Pancreas (tissue), 10 donors: ENCODE measurements around the gene RIMBP2. TPM values are rescaled to one million over a fixed set of nuclear protein-coding genes. Genes with fewer than 3 reads are reported as not detected.

Experiments used
- ATAC-seq, 4 donors: fragments of 200-7000 bp; cut with Tn5 transposase; one replicate each; pipeline versions ENCODE4 v1.8.0 to v1.9.1; 2020; ENCODE audit warnings: mild to moderate bottlenecking in 4 of 4, moderate library complexity in 4 of 4
- DNase-seq, 6 donors: peaks; one replicate each; pipeline ENCODE4 v3.0.0-alpha.2; 2020
- FAIRE-seq: peaks from 2 replicates; lab custom pipeline; 2012; peaks lifted over from hg19 to GRCh38; lab: Jason Lieb, UNC
- H3K27ac ChIP-seq, 4 donors: fragments of 200-600 bp; sonication (generic); 1 replicate in 3 of 4; 2 replicates in 1 of 4; pipeline versions ENCODE4 v1.5.0 to v1.8.0; 2020
- H3K27me3 ChIP-seq, 4 donors: fragments of 200-600 bp; one replicate each; pipeline ENCODE4 v1.8.0; 2021
- H3K36me3 ChIP-seq, 3 donors: fragments of 200-600 bp; sonication (generic) in 1 of 3; one replicate each; pipeline versions ENCODE4 v1.5.0 to v1.8.0; 2020 to 2021
- H3K4me1 ChIP-seq, 3 donors: fragments of 200-600 bp; one replicate each; pipeline ENCODE4 v1.8.0; 2021
- H3K4me3 ChIP-seq, 4 donors: fragments of 200-600 bp; sonication (generic) in 2 of 4; one replicate each; pipeline versions ENCODE4 v1.5.0 to v1.8.0; 2020 to 2021
- H3K9me3 ChIP-seq, 4 donors: fragments of 200-600 bp; one replicate each; pipeline ENCODE4 v1.8.0; 2021
- WGBS, 2 donors: extraction: QIAGEN DNeasy Blood & Tissue Kit; methylation state at CpG; one replicate each; pipeline ENCODE4 v1.1.7; 2013; 5-methylcytosine and 5-hydroxymethylcytosine counted together
- intact Hi-C, 3 donors: fragments of 100-400 bp; cut with DNase I; formaldehyde crosslinking; loops; one replicate each; pipeline versions ENCODE4 v1.11.1 to v1.14.2; 2022
- polyA plus RNA-seq, 2 donors: library from polyadenylated mRNA; stranded (reverse); fragments of 200-250 nt; gene quantifications; one replicate each; pipeline ENCODE4 v1.2.3, GENCODE V29; 2013
- total RNA-seq, 6 donors: library from RNA; stranded (reverse); fragmentation: NEBNext Ultra II Directional in 4 of 6; extraction: Animal tissue kit (Norgen Biotek cat#: 25700) in 4 of 6; gene quantifications; one replicate each; pipeline versions ENCODE4 v1.2.1 to v1.2.4, GENCODE V29; 2021 to 2023
- TF ChIP-seq, protein P1 (sequence below), 4 donors: fragments of 200-600 bp; sonication (generic) in 3 of 4; IDR thresholded peaks; one replicate each; pipeline versions ENCODE4 v1.5.0 to v1.8.0; 2021; ENCODE audit warnings: antibody characterized with exemption in 4 of 4
- donor health status: healthy with polysubstance abuse.
- donor health status: DM: no; HTN: no; CAD: no; lungs with moderate emphysema.
- donor health status: DM: no; HTN: no; CAD: no.
- donor health status: control.
- donor health status: control.
- donor health status: Bipolar disorder and iron deficiency.
- donor health status: DM: yes; HTN: yes; CAD: no.
- donor health status: DM: no; HTN: no; CAD: no.
- donor health status: DM: no; HTN: no; CAD: no.
- donor health status: DM: yes; HTN: yes; CAD: no.

RIMBP2 gene
- total and polyA plus RNA-seq, 8 donors: 1.6 to 14.9 (median 3.9) TPM

DNA sequence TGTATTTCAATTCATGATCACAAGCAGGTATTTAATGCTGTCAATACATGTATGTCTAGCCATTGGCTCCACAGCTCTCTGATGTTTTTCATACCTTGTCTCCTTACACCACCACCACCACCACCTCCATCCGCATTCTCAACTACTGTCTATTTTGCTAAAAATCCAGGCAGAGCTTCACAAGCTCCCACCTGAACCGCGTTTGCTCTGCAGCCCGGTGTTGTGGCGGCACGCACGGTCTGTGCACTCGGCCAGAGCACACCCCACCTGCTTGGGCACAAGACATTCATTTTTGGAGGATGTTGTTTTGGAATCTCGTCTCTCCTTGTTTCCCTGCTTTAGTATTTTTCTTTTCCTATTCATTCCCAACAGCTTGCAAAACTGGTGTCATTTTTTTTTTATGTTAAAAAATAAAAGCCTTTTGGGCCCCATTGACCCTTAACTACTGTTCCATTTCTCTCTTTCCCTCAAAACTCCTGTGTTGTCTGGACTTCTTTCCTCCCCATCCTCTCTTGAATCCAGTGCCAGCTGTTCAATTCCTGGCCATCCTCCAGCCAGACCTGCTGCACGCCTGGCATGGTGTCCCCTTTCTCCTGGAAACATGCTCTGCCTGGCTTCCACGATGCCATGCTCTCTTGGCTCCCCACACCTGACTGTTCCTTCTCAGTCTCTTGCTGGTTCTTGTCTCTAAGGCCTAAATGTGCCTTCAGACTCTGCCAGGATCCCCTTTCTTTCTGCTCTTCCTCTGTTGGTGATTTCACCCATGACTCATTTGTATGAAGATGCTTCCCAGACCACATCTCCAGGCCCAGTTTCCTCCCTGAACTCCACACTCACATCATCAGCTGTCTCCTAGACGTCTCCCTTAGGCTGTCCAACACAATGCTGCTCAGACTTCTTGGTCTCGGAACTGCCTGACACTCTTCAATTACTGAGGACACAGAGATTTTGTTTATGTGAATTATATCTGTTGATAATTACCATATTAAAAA is 340.5 kb downstream of the RIMBP2 start:
- TF ChIP-seq, protein P1, sequence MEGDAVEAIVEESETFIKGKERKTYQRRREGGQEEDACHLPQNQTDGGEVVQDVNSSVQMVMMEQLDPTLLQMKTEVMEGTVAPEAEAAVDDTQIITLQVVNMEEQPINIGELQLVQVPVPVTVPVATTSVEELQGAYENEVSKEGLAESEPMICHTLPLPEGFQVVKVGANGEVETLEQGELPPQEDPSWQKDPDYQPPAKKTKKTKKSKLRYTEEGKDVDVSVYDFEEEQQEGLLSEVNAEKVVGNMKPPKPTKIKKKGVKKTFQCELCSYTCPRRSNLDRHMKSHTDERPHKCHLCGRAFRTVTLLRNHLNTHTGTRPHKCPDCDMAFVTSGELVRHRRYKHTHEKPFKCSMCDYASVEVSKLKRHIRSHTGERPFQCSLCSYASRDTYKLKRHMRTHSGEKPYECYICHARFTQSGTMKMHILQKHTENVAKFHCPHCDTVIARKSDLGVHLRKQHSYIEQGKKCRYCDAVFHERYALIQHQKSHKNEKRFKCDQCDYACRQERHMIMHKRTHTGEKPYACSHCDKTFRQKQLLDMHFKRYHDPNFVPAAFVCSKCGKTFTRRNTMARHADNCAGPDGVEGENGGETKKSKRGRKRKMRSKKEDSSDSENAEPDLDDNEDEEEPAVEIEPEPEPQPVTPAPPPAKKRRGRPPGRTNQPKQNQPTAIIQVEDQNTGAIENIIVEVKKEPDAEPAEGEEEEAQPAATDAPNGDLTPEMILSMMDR (IDR thresholded peaks at IDR 0.05): no peak
- H3K27ac ChIP-seq: no peak overlapping the region
- no peaks in the 10 kb centered on the region for H3K4me1 ChIP-seq
- H3K9me3 ChIP-seq: no peaks in the 10 kb centered on the region
- 70 to 74% methylated on average over 13 of the region's 13 CpGs for WGBS, 2 donors
- intact Hi-C loops: no loop called here
- no peak overlapping the region for H3K4me3 ChIP-seq
- H3K27me3 ChIP-seq: no peaks in the 10 kb centered on the region
- no peak for ATAC-seq
- FAIRE-seq: no peak
- H3K36me3 ChIP-seq: no peaks in the 10 kb centered on the region
- no peak for DNase-seq

- ATAC-seq: no peak
- no peak for FAIRE-seq
- TF ChIP-seq, protein P1 (IDR thresholded peaks at IDR 0.05): no peak
- Histone ChIP-seq H3K36me3 (no peaks in the 10 kb centered on the region), H3K9me3 (no peaks in the 10 kb centered on the region), H3K27ac (no peak overlapping the region), H3K4me3 (no peak overlapping the region), H3K4me1 (no peaks in the 10 kb centered on the region), H3K27me3 (no peaks in the 10 kb centered on the region)
- 86 to 92% methylated on average over 4 of the region's 4 CpGs for WGBS, 2 donors
- intact Hi-C loops: no loop called here
- no peak for DNase-seq
These were observed 342.0 kb downstream of the RIMBP2 start for GRCh38 chr12:130374083-130374482.

DNA sequence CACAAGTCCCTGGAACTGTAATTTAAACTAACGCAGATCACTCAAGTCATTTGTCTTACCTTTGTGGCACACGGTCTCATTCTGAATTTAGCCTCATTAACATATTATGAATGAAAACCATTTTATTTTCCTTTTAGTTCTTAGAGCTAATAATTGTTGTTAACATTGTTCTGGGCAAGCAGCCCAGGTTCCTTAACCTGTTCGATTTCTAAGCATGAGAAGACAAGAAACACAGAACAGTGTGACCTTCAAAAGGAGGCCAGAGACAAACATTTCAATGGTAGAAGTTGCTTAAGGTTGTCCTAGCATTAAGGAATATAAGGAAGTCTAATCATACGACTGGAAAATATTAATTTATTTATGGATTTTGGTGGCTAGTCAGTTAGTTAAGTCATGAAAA is 343.2 kb downstream of the RIMBP2 start:
- no peaks in the 10 kb centered on the region for H3K4me1 ChIP-seq
- H3K9me3 ChIP-seq: no peaks in the 10 kb centered on the region
- ATAC-seq (no peak), DNase-seq (no peak), FAIRE-seq (no peak)
- intact Hi-C loops: no loop called here
- WGBS, 2 donors: 14 to 21% methylated on average over 4 of the region's 4 CpGs
- H3K27ac ChIP-seq: no peak overlapping the region
- TF ChIP-seq, protein P1 (IDR thresholded peaks at IDR 0.05): no peak
- H3K36me3 ChIP-seq: no peaks in the 10 kb centered on the region
- no peak overlapping the region for H3K4me3 ChIP-seq
- H3K27me3 ChIP-seq: no peaks in the 10 kb centered on the region

DNA sequence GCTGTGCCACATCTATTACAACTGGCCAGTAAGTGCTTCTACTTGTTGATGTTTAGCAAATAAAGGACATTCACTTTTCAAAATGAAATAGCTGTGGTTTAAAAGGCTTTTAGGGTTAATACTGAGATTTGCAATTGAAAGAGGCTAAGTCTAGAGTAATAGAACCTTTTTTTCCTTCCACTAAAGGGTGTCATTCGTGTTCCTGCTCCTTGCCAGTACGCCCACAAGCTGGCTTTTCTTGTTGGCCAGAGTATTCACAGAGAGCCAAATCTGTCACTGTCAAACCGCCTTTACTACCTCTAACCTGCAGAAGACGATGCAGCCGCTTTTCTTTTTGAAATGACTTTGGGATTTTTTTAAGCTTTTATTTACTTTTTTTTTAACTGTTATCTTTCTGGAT is 344.8 kb downstream of the RIMBP2 start:
- WGBS, 2 donors: 5 to 9% methylated on average over 5 of the region's 5 CpGs
- no peaks in the 10 kb centered on the region for H3K9me3 ChIP-seq
- H3K27ac ChIP-seq: no peak overlapping the region
- ATAC-seq (no peak), FAIRE-seq (no peak), DNase-seq (no peak)
- no peak overlapping the region for H3K4me3 ChIP-seq
- TF ChIP-seq, protein P1 (IDR thresholded peaks at IDR 0.05): no peak
- H3K27me3 ChIP-seq: peaks cover 0 to 3% (median 0%) of the 10 kb centered on the region in 4 donors
- no peaks in the 10 kb centered on the region for H3K4me1 ChIP-seq
- intact Hi-C loops: no loop called here
- no peaks in the 10 kb centered on the region for H3K36me3 ChIP-seq

- FAIRE-seq: no peak
- Histone ChIP-seq H3K4me3 (no peak overlapping the region), H3K27ac (no peak overlapping the region), H3K27me3 (peaks cover 0 to 3% (median 0%) of the 10 kb centered on the region in 4 donors), H3K36me3 (no peaks in the 10 kb centered on the region), H3K9me3 (no peaks in the 10 kb centered on the region), H3K4me1 (no peaks in the 10 kb centered on the region)
- 67 to 79% methylated on average over 4 of the region's 4 CpGs for WGBS, 2 donors
- TF ChIP-seq, protein P1 (IDR thresholded peaks at IDR 0.05): no peak
- no peak for DNase-seq
- intact Hi-C loops: no loop called here
- ATAC-seq: no peak
These were observed 346.3 kb downstream of the RIMBP2 start for GRCh38 chr12:130369816-130370215.
